GM12878 (cell line): Measurements from ENCODE around the gene HOXB2. TPM values are rescaled to one million over a fixed set of nuclear protein-coding genes. Genes with fewer than 3 reads are reported as not detected.
A peak's percentile ranks its signal among the peaks of the same experiment; 100 is the strongest.

Experiments
- ATAC-seq: fragments of 200-7000 bp; cut with Tn5 transposase; 3 replicates; pipeline ENCODE4 v1.9.1; 2020; ENCODE audit warnings: mild to moderate bottlenecking, moderate library complexity
- BruUV-seq: library from RNA; stranded (reverse); fragments of 400-500 nt; replicated peaks from 2 replicates; lab custom pipeline; 2021; lab: Mats Ljungman, UMichigan
- CTCF ChIA-PET: fragments of 300-600 bp; sonication (Branson Sonifier 250); formaldehyde crosslinking; extraction: SDS; loops from one replicate; lab custom pipeline; 2021; ENCODE audit warnings: inconsistent platforms; lab: Yijun Ruan, JAX
- POLR2A ChIA-PET: fragments of 350-600 bp; formaldehyde crosslinking; extraction: SDS; loops from one replicate; lab custom pipeline; 2021; ENCODE audit warnings: inconsistent platforms; lab: Charles Lee
- RAD21 ChIA-PET: fragments of 300-600 bp; sonication (Branson Sonifier 250); formaldehyde crosslinking; loops from one replicate; lab custom pipeline; 2023; ENCODE audit warnings: antibody characterized with exemption; ENCODE audit not compliant: unreplicated experiment; lab: Charles Lee
- SMC1A ChIA-PET: fragments of 300-600 bp; sonication (Branson Sonifier 250); formaldehyde crosslinking; loops from one replicate; lab custom pipeline; 2023; ENCODE audit not compliant: unreplicated experiment, uncharacterized antibody; lab: Charles Lee
- DNase-seq: peaks from one replicate; pipeline ENCODE4 v3.0.0-alpha.2; 2011; ENCODE audit warnings: low read depth, low spot score
- FAIRE-seq: peaks from 3 replicates; lab custom pipeline; 2011; peaks lifted over from hg19 to GRCh38; lab: Jason Lieb, UNC
- H2AFZ ChIP-seq: 2 replicates; pipeline ENCODE4 v1.6.0; 2011; ENCODE audit warnings: low read depth, low read length, control low read depth; ENCODE audit not compliant: control insufficient read depth
- H3K27ac ChIP-seq: 2 replicates; pipeline ENCODE4 v1.5.1; 2011; ENCODE audit warnings: control low read depth; ENCODE audit not compliant: control insufficient read depth, insufficient read depth
- H3K27me3 ChIP-seq, 2 experiments: replicated peaks in 1 of 2; 2 replicates each; pipeline versions ENCODE4 v1.6.0 to v1.6.1; 2011; ENCODE audit warnings: low read length in 1 of 2; ENCODE audit not compliant: control insufficient read depth in 2 of 2, insufficient read depth in 2 of 2
- H3K36me3 ChIP-seq, 2 experiments: 2 replicates each; pipeline ENCODE4 v1.5.1; 2011; ENCODE audit warnings: low read length in 1 of 2; ENCODE audit not compliant: control insufficient read depth in 2 of 2, insufficient read depth in 2 of 2
- H3K4me1 ChIP-seq: 2 replicates; pipeline ENCODE4 v1.6.1; 2011; ENCODE audit warnings: mild to moderate bottlenecking, low read length, moderate library complexity, mixed read lengths; ENCODE audit not compliant: control insufficient read depth, insufficient read depth
- H3K4me2 ChIP-seq: 2 replicates; pipeline ENCODE4 v1.6.0; 2011; ENCODE audit warnings: control low read depth; ENCODE audit not compliant: control insufficient read depth, insufficient read depth
- H3K4me3 ChIP-seq: fragments of 200-600 bp; sonication (generic); 2 replicates; pipeline ENCODE4 v1.5.1; 2016
- H3K79me2 ChIP-seq: 2 replicates; pipeline ENCODE4 v1.6.0; 2011; ENCODE audit warnings: low read length; ENCODE audit not compliant: control insufficient read depth, insufficient read depth
- H3K9ac ChIP-seq: 2 replicates; pipeline ENCODE4 v1.8.0; 2011; ENCODE audit warnings: low read length, control low read depth, mixed read lengths; ENCODE audit not compliant: control insufficient read depth, insufficient read depth
- H3K9me3 ChIP-seq: replicated peaks from 3 replicates; pipeline ENCODE4 v1.5.1; 2011; ENCODE audit warnings: mild to moderate bottlenecking, low read length; ENCODE audit not compliant: control insufficient read depth, insufficient read depth
- H4K20me1 ChIP-seq: 2 replicates; pipeline ENCODE4 v1.6.0; 2011; ENCODE audit not compliant: control insufficient read depth, insufficient read depth
- BMI1 ChIP-seq: fragments of 450-650 bp; IDR thresholded peaks from 2 replicates; pipeline ENCODE4 v1.6.1; 2016; ENCODE audit warnings: mild to moderate bottlenecking, moderate library complexity, borderline replicate concordance
- CEBPZ ChIP-seq: fragments of 150-350 bp; IDR thresholded peaks from 2 replicates; pipeline ENCODE4 v1.6.1; 2016; ENCODE audit warnings: low read depth, low read length
- CTCF ChIP-seq, 3 experiments: IDR thresholded peaks in 2 of 3; conservative IDR thresholded peaks in 1 of 3; 2 replicates each; pipeline ENCODE4 v1.5.1; 2011; ENCODE audit warnings: low read depth in 3 of 3, low read length in 3 of 3, mild to moderate bottlenecking in 3 of 3, control low read depth in 2 of 3, moderate library complexity in 2 of 3, inconsistent platforms in 1 of 3, mixed read lengths in 1 of 3; ENCODE audit not compliant: control insufficient read depth in 2 of 3, insufficient read depth in 1 of 3; ENCODE audit errors: extremely low read depth in 1 of 3
- ELK1 ChIP-seq: IDR thresholded peaks from 2 replicates; pipeline ENCODE4 v1.6.1; 2012; ENCODE audit warnings: low read depth, low read length, improper control_type of control experiment
- ETV6 ChIP-seq, 2 experiments: fragments of 450-650 bp in 1 of 2; IDR thresholded peaks in 1 of 2; conservative IDR thresholded peaks in 1 of 2; 2 replicates each; pipeline ENCODE4 v1.6.1; 2014; ENCODE audit warnings: antibody characterized with exemption in 1 of 2, borderline replicate concordance in 1 of 2, low read depth in 1 of 2, mild to moderate bottlenecking in 1 of 2, moderate library complexity in 1 of 2
- IKZF1 ChIP-seq: fragments of 450-650 bp; conservative IDR thresholded peaks from 2 replicates; pipeline ENCODE4 v1.6.1; 2017; ENCODE audit warnings: antibody characterized with exemption, mild to moderate bottlenecking
- IKZF2 ChIP-seq, 2 experiments: fragments of 450-650 bp; IDR thresholded peaks; 2 replicates each; pipeline ENCODE4 v1.6.1; 2017; ENCODE audit warnings: mild to moderate bottlenecking in 2 of 2, moderate library complexity in 2 of 2
- JUND ChIP-seq: IDR thresholded peaks from 2 replicates; pipeline ENCODE4 v1.6.1; 2012; ENCODE audit warnings: low read depth, mild to moderate bottlenecking, low read length, improper control_type of control experiment, moderate library complexity
- MTA3 ChIP-seq: IDR thresholded peaks from 2 replicates; pipeline ENCODE4 v1.6.1; 2012; ENCODE audit warnings: low read length, inconsistent platforms, borderline replicate concordance
- MYB ChIP-seq: fragments of 150-350 bp; IDR thresholded peaks from 2 replicates; pipeline ENCODE4 v1.6.1; 2014; ENCODE audit warnings: mild to moderate bottlenecking, low read depth, low read length, borderline replicate concordance
- NRF1 ChIP-seq: conservative IDR thresholded peaks from 2 replicates; pipeline ENCODE4 v1.6.1; 2011; ENCODE audit warnings: mild to moderate bottlenecking, low read depth, low read length, improper control_type of control experiment
- RAD51 ChIP-seq: fragments of 450-650 bp; IDR thresholded peaks from 2 replicates; pipeline ENCODE4 v1.6.1; 2016; ENCODE audit warnings: moderate library complexity, mild to moderate bottlenecking, inconsistent platforms
- SMAD1 ChIP-seq: fragments of 450-650 bp; IDR thresholded peaks from 2 replicates; pipeline ENCODE4 v1.6.1; 2018; ENCODE audit warnings: mild to moderate bottlenecking, low read depth; ENCODE audit not compliant: partially characterized antibody
- WRNIP1 ChIP-seq: IDR thresholded peaks from 2 replicates; pipeline ENCODE4 v1.6.1; 2011; ENCODE audit warnings: low read depth, low read length, improper control_type of control experiment, borderline replicate concordance
- ZNF274 ChIP-seq: IDR thresholded peaks from one replicate; pipeline ENCODE4 v1.8.0; 2011; ENCODE audit not compliant: insufficient read length, insufficient read depth
- WGBS: methylation state at CpG from one replicate; pipeline ENCODE4 v1.1.6; 2016; ENCODE audit warnings: low lambda C conversion rate; ENCODE audit not compliant: insufficient replicate concordance, insufficient coverage; ENCODE audit errors: missing lambda C conversion rate; 5-methylcytosine and 5-hydroxymethylcytosine counted together
- in situ Hi-C: fragments of 300-500 bp; cut with MboI; formaldehyde crosslinking; loops from 9 replicates; pipeline ENCODE4 v1.14.3; 2018; ENCODE audit warnings: mixed read lengths
- intact Hi-C: fragments of 100-400 bp; cut with micrococcal nuclease; formaldehyde crosslinking; loops from one replicate; pipeline ENCODE4 v1.14.2; 2022; ENCODE audit not compliant: unreplicated experiment
- polyA plus RNA-seq, 11 experiments: library from polyadenylated mRNA; depleted of rRNA in 4 of 11; unstranded in 6 of 11; stranded (reverse) in 5 of 11; fragments of >200 nt; fragmentation: Nextera tagmentation in 4 of 11; fragmentation: Illumina TruSeq in 1 of 11; extraction: Ambion mirVana in 4 of 11; extraction: Trizol in 1 of 11; gene quantifications; 1 replicate in 1 of 11; 2 replicates in 10 of 11; pipeline versions ENCODE4 v1.2.1 to v1.2.3, GENCODE V29; 2011 to 2016; ENCODE audit warnings: inconsistent platforms in 2 of 11, missing spikeins in 2 of 11, low read depth in 1 of 11
- total RNA-seq, 4 experiments: library from RNA; depleted of rRNA in 3 of 4; stranded (reverse); fragments of >200 nt in 3 of 4; fragmentation: Illumina TruSeq in 1 of 4; extraction: Trizol in 1 of 4; gene quantifications; 2 replicates each; pipeline versions ENCODE4 v1.2.1 to v1.2.3, GENCODE V29; 2013 to 2021

Gene HOXB2
- total and polyA plus RNA-seq, 10 of the 15 experiments (the other 5 are each of a cell fraction or from before 2014, with no cell fraction given): 0.16 to 8.8 (median 2.3) TPM

GRCh38 chr17:48593126-48593829 is 48.4 kb upstream of the HOXB2 start, which contains the start of gene HOXB5 (continued):
- TF ChIP-seq MTA3: no peak
- no peak for TF ChIP-seq NRF1
- 0 out of 2 replicates have a peak, but pooled peaks have one; percentile 2 for TF ChIP-seq IKZF1
- TF ChIP-seq MYB: no peak
- no peak for TF ChIP-seq ZNF274
- no peak for TF ChIP-seq ETV6 (conservative IDR thresholded peaks at IDR 0.05 in 1 of 2, IDR thresholded peaks at IDR 0.05 in 1 of 2; ENCODE audit: borderline replicate concordance in 1 of 2, low read depth in 1 of 2)
- no peak for TF ChIP-seq CEBPZ

- H3K27ac ChIP-seq: no peak overlapping the region
- ChIA-PET RAD21 (interaction anchor here (0.7 to 3.8 kb wide), 53 partner anchors 9 to 580 kb away, joined by 3 to 35 read pairs (median 4); no protein-coding TSS in a partner anchor), SMC1A (interaction anchor here (0.7 to 4.3 kb wide), 37 partner anchors 9 to 516 kb away, joined by 3 to 47 read pairs (median 4); partner anchors contain the start of gene HOXB8), POLR2A (interaction anchor here (0.5 to 1.5 kb wide), 5 partner anchors 9 to 372 kb away, joined by 3 to 6 read pairs (median 3); no protein-coding TSS in a partner anchor), CTCF (interaction anchor here (0.6 to 4.8 kb wide), 59 partner anchors 16 to 568 kb away, joined by 3 to 113 read pairs (median 4); partner anchors contain the start of genes HOXB7 and HOXB8)
- H3K27me3 ChIP-seq: peaks cover 3 to 21% of the 10 kb centered on the region in 2 experiments
- in situ Hi-C loops (no loop called here), intact Hi-C loops (no loop called here)
- no peak for FAIRE-seq
- no peak for DNase-seq
- H3K9ac ChIP-seq: no peak overlapping the region
- H4K20me1 ChIP-seq: no peaks in the 10 kb centered on the region
- no peaks in the 10 kb centered on the region for H3K9me3 ChIP-seq
- peaks cover 10% of the 10 kb centered on the region for H3K4me1 ChIP-seq
- peak overlapping the region; percentile 98 for H3K4me2 ChIP-seq
- WGBS: 24% methylated on average over 14 of the region's 14 CpGs
- peak; percentile 55 for ATAC-seq
- no peaks in the 10 kb centered on the region for H3K79me2 ChIP-seq
- no peaks in the 10 kb centered on the region for H3K36me3 ChIP-seq
- no peak overlapping the region; the same call in 1 of the 2 replicates for H3K4me3 ChIP-seq
- no peak overlapping the region for H2AFZ ChIP-seq
- BruUV-seq: no TSS peak
- TF ChIP-seq ETV6 (conservative IDR thresholded peaks at IDR 0.05 in 1 of 2, IDR thresholded peaks at IDR 0.05 in 1 of 2; ENCODE audit: borderline replicate concordance in 1 of 2, low read depth in 1 of 2) (no peak), BMI1 (no peak), CTCF (IDR thresholded peaks at IDR 0.05 in 2 of 3, conservative IDR thresholded peaks at IDR 0.05 in 1 of 3; ENCODE audit: control insufficient read depth in 2 of 3, extremely low read depth in 1 of 3, insufficient read depth in 1 of 3, low read depth in 3 of 3, low read length in 3 of 3) (no peak), ELK1 (no peak), IKZF2 (IDR thresholded peaks at IDR 0.05) (no peak), JUND (no peak), RAD51 (no peak), WRNIP1 (no peak), SMAD1 (no peak)
These were observed 47.7 kb upstream of the HOXB2 start for GRCh38 chr17:48592577-48592976.
